ENCODE results near the gene RBM22.

The RBM22 gene

DNA sequence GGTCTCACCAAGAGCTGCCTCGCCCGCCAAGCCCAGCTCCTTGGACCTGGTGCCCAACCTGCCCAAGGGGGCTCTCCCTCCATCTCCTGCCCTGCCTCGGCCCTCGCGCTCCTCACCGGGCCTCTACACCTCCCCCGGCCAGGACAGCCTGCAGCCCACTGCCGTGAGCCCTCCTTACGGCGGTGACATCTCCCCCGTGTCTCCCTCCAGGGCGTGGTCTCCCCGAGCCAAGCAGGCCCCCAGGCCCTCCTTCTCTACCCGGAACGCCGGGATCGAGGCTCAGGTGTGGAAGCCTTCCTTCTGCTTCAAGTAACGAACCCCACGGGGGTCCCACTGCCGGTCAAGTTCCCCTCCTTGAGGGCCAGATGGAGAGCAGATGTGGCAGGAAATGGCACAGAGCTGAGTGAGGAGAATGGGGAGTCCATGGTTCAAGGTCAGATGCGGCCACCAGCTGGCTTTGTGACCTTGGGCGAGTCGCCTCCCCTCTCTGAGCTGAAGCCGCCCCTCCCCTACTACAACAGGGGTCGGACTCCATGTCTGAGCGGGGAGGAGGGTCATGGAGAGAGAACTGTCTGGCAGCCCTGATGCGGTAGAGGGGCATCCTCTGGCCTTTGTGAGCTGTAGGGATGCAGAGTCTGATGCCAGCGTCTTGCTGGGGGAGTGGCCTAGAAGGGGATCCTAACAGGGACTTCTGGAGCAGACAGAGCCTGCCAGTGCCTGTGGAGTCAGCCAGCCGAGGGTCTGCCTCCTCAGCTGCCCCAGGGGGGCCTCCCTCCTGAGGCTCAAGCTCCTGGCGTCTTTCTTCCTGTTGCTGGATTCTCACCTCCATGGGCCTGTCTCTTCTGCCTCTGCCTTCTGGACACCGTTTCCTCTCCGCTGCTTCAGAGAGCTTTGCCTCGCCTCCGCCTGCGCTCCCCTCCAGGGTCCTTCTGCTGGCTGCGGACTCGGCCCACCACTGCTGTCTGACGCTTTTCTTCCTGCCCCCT, 50.5 kb downstream of the RBM22 start:
- no peak for DNase-seq

DNA sequence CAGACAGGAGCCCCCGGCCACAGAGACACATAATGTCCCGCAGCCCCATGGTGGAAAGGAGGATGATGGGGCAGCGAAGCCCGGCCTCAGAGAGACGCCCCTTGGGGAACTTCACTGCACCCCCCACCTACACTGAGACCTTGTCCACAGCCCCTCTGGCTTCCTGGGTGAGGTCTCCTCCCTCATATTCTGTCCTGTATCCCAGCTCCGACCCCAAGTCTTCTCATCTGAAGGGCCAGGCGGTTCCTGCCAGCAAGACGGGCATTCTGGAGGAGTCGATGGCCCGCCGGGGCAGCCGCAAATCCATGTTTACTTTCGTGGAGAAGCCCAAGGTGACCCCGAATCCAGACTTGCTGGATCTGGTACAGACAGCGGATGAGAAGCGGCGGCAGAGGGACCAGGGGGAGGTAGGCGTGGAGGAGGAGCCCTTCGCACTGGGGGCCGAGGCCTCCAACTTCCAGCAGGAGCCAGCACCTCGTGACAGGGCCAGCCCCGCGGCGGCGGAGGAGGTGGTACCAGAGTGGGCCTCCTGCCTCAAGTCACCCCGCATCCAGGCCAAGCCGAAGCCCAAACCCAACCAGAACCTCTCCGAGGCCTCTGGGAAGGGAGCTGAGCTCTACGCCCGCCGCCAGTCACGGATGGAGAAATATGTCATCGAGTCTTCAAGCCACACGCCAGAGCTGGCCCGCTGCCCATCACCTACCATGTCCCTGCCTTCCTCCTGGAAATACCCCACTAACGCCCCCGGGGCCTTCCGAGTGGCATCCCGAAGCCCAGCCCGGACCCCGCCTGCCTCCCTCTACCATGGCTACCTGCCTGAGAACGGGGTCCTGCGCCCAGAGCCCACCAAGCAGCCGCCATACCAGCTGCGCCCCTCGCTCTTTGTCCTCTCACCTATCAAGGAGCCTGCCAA, 51.5 kb downstream of the RBM22 start:
- DNase-seq, result no peak

- DNase-seq, result no peak
Measured at GRCh38 chr5:150648294-150649107, 52.4 kb downstream of the RBM22 start.

- DNase-seq, result no peak
Measured at GRCh38 chr5:150647275-150648251, 53.3 kb downstream of the RBM22 start.

GRCh38 chr5:150645070-150645700, 55.7 kb downstream of the RBM22 start:
- DNase-seq, result no peak

DNA sequence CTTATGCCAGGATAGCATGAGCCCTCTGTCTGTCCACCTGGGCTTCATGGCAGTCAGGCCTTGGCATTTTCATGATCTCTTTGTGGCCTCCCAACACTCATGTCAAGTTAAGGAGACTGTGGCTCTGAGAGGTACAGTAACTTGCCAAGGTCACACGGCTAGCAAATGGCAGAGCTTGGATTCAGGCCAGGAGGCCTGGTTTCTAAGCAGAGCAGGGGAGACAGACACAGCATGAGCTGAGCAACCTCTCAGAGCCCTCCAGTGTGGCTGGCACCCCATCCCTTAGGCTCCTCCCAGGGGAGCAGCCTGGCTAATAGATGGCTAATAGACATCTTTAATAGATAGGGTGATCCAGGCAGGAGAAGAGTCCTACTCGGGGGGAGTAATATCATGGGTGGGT, 56.3 kb downstream of the RBM22 start:
- DNase-seq, result no peak

- DNase-seq, result no peak
Measured at GRCh38 chr5:150644058-150644457, 56.8 kb downstream of the RBM22 start.

GRCh38 chr5:150642991-150643710, 57.7 kb downstream of the RBM22 start:
- no peak for DNase-seq

GRCh38 chr5:150642567-150642927, 58.3 kb downstream of the RBM22 start:
- no peak for DNase-seq

- DNase-seq, result no peak
Measured at GRCh38 chr5:150641824-150642566, 58.9 kb downstream of the RBM22 start.

- no peak for DNase-seq
Measured at GRCh38 chr5:150641006-150641570, 59.8 kb downstream of the RBM22 start.

All from activated CD4-positive, alpha-beta T cell treated with anti-CD3 and anti-CD28 coated beads for 48 hours (primary cell).